GM23338 (cell line): ENCODE data around the gene GPR22. TPM values are rescaled to one million over a fixed set of nuclear protein-coding genes. Genes with fewer than 3 reads are reported as not detected.

Source experiments
- ATAC-seq: fragments of 200-7000 bp; cut with Tn5 transposase; 3 replicates; pipeline ENCODE4 v1.9.1; 2020
- DNase-seq: peaks from one replicate; pipeline ENCODE4 v3.0.0-alpha.2; 2015; ENCODE audit warnings: low spot score
- H2AFZ ChIP-seq: fragments of 200-600 bp; sonication (generic); 2 replicates; pipeline ENCODE4 v1.8.0; 2016; ENCODE audit warnings: antibody characterized with exemption, mild to moderate bottlenecking, moderate library complexity
- H3F3A ChIP-seq: fragments of 200-600 bp; sonication (generic); replicated peaks from 2 replicates; pipeline ENCODE4 v1.8.0; 2017; ENCODE audit warnings: antibody characterized with exemption, mixed run types, low read depth
- H3K27ac ChIP-seq: fragments of 200-600 bp; sonication (generic); 2 replicates; pipeline ENCODE4 v1.6.1; 2016; ENCODE audit warnings: low read depth
- H3K27me3 ChIP-seq: fragments of 200-600 bp; sonication (generic); 2 replicates; pipeline ENCODE4 v1.8.0; 2016; ENCODE audit warnings: mild to moderate bottlenecking, mixed run types, moderate library complexity; ENCODE audit not compliant: insufficient read depth
- H3K36me3 ChIP-seq: fragments of 200-600 bp; sonication (generic); 2 replicates; pipeline ENCODE4 v1.8.0; 2016; ENCODE audit warnings: mild to moderate bottlenecking; ENCODE audit not compliant: insufficient read depth
- H3K4me1 ChIP-seq: fragments of 200-600 bp; sonication (generic); 2 replicates; pipeline ENCODE4 v1.8.0; 2016; ENCODE audit warnings: mild to moderate bottlenecking, moderate library complexity; ENCODE audit not compliant: insufficient read depth
- H3K4me2 ChIP-seq: fragments of 200-600 bp; sonication (generic); 2 replicates; pipeline ENCODE4 v1.7.1; 2017; ENCODE audit warnings: mixed run types
- H3K4me3 ChIP-seq: fragments of 200-600 bp; sonication (generic); 2 replicates; pipeline ENCODE4 v1.6.1; 2016; ENCODE audit warnings: mixed run types
- H3K79me2 ChIP-seq: fragments of 200-600 bp; sonication (generic); replicated peaks from 2 replicates; pipeline ENCODE4 v1.8.0; 2017; ENCODE audit warnings: mild to moderate bottlenecking; ENCODE audit not compliant: insufficient read depth
- H3K9me2 ChIP-seq: fragments of 200-600 bp; sonication (generic); 2 replicates; pipeline ENCODE4 v1.8.0; 2017; ENCODE audit not compliant: insufficient read depth
- H4K20me1 ChIP-seq: fragments of 200-600 bp; sonication (generic); replicated peaks from 2 replicates; pipeline ENCODE4 v1.8.0; 2017; ENCODE audit warnings: mild to moderate bottlenecking; ENCODE audit not compliant: insufficient read depth
- H3K27ac Mint-ChIP-seq: 2 replicates; pipeline ENCODE4 v1.8.0; 2020; ENCODE audit warnings: inconsistent platforms, mild to moderate bottlenecking, moderate library complexity, mixed read lengths
- H3K27me3 Mint-ChIP-seq: 3 replicates; pipeline ENCODE4 v1.8.0; 2022; ENCODE audit warnings: low read depth, mild to moderate bottlenecking, moderate library complexity, mixed read lengths, inconsistent platforms; ENCODE audit not compliant: insufficient read depth, poor library complexity
- H3K36me3 Mint-ChIP-seq: 3 replicates; pipeline ENCODE4 v1.8.0; 2021; ENCODE audit warnings: low read depth, mild to moderate bottlenecking, inconsistent platforms, moderate library complexity, mixed read lengths
- H3K4me1 Mint-ChIP-seq: 3 replicates; pipeline ENCODE4 v1.8.0; 2020; ENCODE audit warnings: mild to moderate bottlenecking, inconsistent platforms, mixed read lengths
- H3K4me3 Mint-ChIP-seq: 3 replicates; pipeline ENCODE4 v1.8.0; 2021; ENCODE audit warnings: moderate library complexity, mild to moderate bottlenecking, inconsistent platforms, mixed read lengths
- H3K9me3 Mint-ChIP-seq: 3 replicates; pipeline ENCODE4 v1.8.0; 2020; ENCODE audit warnings: moderate library complexity, mild to moderate bottlenecking, inconsistent platforms, mixed read lengths
- CTCF ChIP-seq, 2 experiments: fragments of 200-600 bp in 1 of 2; sonication (generic) in 1 of 2; conservative IDR thresholded peaks; 2 replicates each; pipeline versions ENCODE4 v1.5.1 to v1.6.1; 2016 to 2017; ENCODE audit warnings: antibody characterized with exemption in 2 of 2, low read depth in 2 of 2, mild to moderate bottlenecking in 2 of 2, moderate library complexity in 1 of 2
- ETS1 ChIP-seq: IDR thresholded peaks from 2 replicates; pipeline ENCODE4 v1.6.1; 2016; ENCODE audit warnings: antibody characterized with exemption
- EZH2 ChIP-seq: fragments of 200-600 bp; sonication (generic); IDR thresholded peaks from one replicate; pipeline ENCODE4 v1.8.0; 2017; ENCODE audit warnings: antibody characterized with exemption, mild to moderate bottlenecking, low read depth; ENCODE audit not compliant: unreplicated experiment
- EZH2phosphoT487 ChIP-seq: fragments of 200-600 bp; sonication (generic); IDR thresholded peaks from one replicate; pipeline ENCODE4 v1.8.1; 2018; ENCODE audit warnings: antibody characterized with exemption; ENCODE audit not compliant: unreplicated experiment
- JUNB ChIP-seq: IDR thresholded peaks from one replicate; pipeline ENCODE4 v1.6.1; 2016; ENCODE audit warnings: antibody characterized with exemption; ENCODE audit not compliant: unreplicated experiment
- NANOG ChIP-seq: IDR thresholded peaks from 2 replicates; pipeline ENCODE4 v1.6.1; 2016; ENCODE audit warnings: antibody characterized with exemption, borderline replicate concordance
- POLR2AphosphoS5 ChIP-seq: IDR thresholded peaks from 2 replicates; pipeline ENCODE4 v1.6.1; 2016; ENCODE audit warnings: antibody characterized with exemption, low read depth
- REST ChIP-seq: IDR thresholded peaks from one replicate; pipeline ENCODE4 v1.6.1; 2018; ENCODE audit warnings: antibody characterized with exemption; ENCODE audit not compliant: unreplicated experiment
- STAT1 ChIP-seq: IDR thresholded peaks from one replicate; pipeline ENCODE4 v1.6.1; 2016; ENCODE audit warnings: antibody characterized with exemption; ENCODE audit not compliant: unreplicated experiment
- ZNF114 ChIP-seq: fragments of 250-450 bp; sonication (Bioruptor Pico); IDR thresholded peaks from 2 replicates; pipeline ENCODE4 v1.5.0; 2020; ENCODE audit warnings: mild to moderate bottlenecking, moderate library complexity
- ZNF331 ChIP-seq: fragments of 250-450 bp; sonication (Bioruptor Pico); IDR thresholded peaks from 2 replicates; pipeline ENCODE4 v1.5.0; 2020; ENCODE audit warnings: low read depth, mild to moderate bottlenecking, moderate library complexity
- ZNF462 ChIP-seq: fragments of 250-450 bp; sonication (Bioruptor Pico); IDR thresholded peaks from 2 replicates; pipeline ENCODE4 v1.5.0; 2020; ENCODE audit warnings: mild to moderate bottlenecking, moderate library complexity
- polyA plus RNA-seq: library from polyadenylated mRNA; unstranded; fragments of >200 nt; fragmentation: Nextera tagmentation; extraction: Ambion mirVana; gene quantifications from 2 replicates; pipeline ENCODE4 v1.2.1, GENCODE V29; 2016
- total RNA-seq: library from RNA; depleted of rRNA; stranded (reverse); fragments of >200 nt; shearing (Covaris generic); gene quantifications from 2 replicates; pipeline ENCODE4 v1.2.3, GENCODE V29; 2014

GPR22 gene
- total and polyA plus RNA-seq, 2 experiments from 2014 or later: 3.4 TPM; not detected in 1

- no peak for TF ChIP-seq ZNF331 (CRISPR knock-in tag)
- no peak for TF ChIP-seq JUNB
- TF ChIP-seq POLR2AphosphoS5: no peak
- TF ChIP-seq NANOG: no peak
Measured at GRCh38 chr7:107502154-107502553, 32.3 kb downstream of the GPR22 start (continued).

GRCh38 chr7:107502797-107503196, 32.9 kb downstream of the GPR22 start:
- Mint-ChIP-seq H3K27ac (no peak overlapping the region), H3K27me3 (peaks cover under 1% of the 10 kb centered on the region), H3K4me1 (no peaks in the 10 kb centered on the region), H3K36me3 (peaks cover 19% of the 10 kb centered on the region), H3K9me3 (peaks cover 12% of the 10 kb centered on the region), H3K4me3 (no peak overlapping the region)
- Histone ChIP-seq H2AFZ (no peak overlapping the region), H3K27ac (no peak overlapping the region), H3K27me3 (no peaks in the 10 kb centered on the region), H3K4me3 (no peak overlapping the region), H3K9me2 (no peaks in the 10 kb centered on the region), H4K20me1 (no peaks in the 10 kb centered on the region; the same call in 1 of the 2 replicates), H3K79me2 (peaks cover 17% of the 10 kb centered on the region), H3K4me2 (no peak overlapping the region), H3K4me1 (no peaks in the 10 kb centered on the region), H3K36me3 (no peaks in the 10 kb centered on the region), H3F3A (no peaks in the 10 kb centered on the region)
- TF ChIP-seq EZH2phosphoT487: no peak
- no peak for TF ChIP-seq NANOG
- TF ChIP-seq POLR2AphosphoS5: no peak
- no peak for TF ChIP-seq EZH2
- TF ChIP-seq ZNF114 (CRISPR knock-in tag): no peak
- TF ChIP-seq REST: no peak
- no peak for TF ChIP-seq STAT1
- TF ChIP-seq ZNF331 (CRISPR knock-in tag): no peak
- no peak for TF ChIP-seq CTCF (conservative IDR thresholded peaks at IDR 0.05; ENCODE audit: low read depth in 2 of 2)
- TF ChIP-seq JUNB: no peak
- TF ChIP-seq ZNF462 (CRISPR knock-in tag): no peak
- TF ChIP-seq ETS1: no peak
- no peak for ATAC-seq
- no peak for DNase-seq
